Esophagus muscularis mucosa (tissue), 2 donors: Measurements from ENCODE around the gene SCG2.

Experiments used
- POLR2A ChIP-seq: fragments of 450-650 bp; IDR thresholded peaks from one replicate; pipeline ENCODE4 v1.6.1; 2017; ENCODE audit warnings: antibody characterized with exemption, moderate library complexity, mild to moderate bottlenecking, low read depth
- POLR2AphosphoS5 ChIP-seq, 2 donors: sonication (generic); formaldehyde crosslinking; IDR thresholded peaks; one replicate each; pipeline ENCODE4 v1.6.1; 2017; ENCODE audit warnings: antibody characterized with exemption in 2 of 2

DNA sequence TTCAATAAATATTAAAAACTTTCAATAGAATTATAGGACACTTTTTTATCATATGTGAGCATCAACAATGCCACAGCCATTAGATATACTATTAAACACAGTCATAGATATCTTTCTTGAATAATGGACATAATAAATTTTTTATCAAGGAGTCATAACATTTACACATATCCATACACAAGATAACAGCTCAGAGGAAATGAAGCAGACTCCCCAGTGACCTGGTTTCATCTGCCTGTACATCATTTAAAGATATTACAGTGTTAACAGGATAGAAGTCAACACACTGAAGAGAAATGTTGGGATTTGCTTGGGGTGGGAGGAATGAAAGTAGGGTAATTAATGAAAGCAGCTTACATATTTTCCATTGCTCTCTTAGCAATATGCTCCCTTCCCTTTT is 5.1 kb downstream of the SCG2 start:
- TF ChIP-seq POLR2A (no peak), POLR2AphosphoS5 (IDR thresholded peaks at IDR 0.05) (no peak)
